Fibroblast of skin of right quadriceps (primary cell): Measurements from ENCODE around the gene KRTAP12-2.
"Not testable (repeated sequence)": the region's sequence is repeated elsewhere in the genome, so short reads cannot be mapped to it uniquely, and the experiment has no call there.

Experiments used
- DNase-seq: peaks from one replicate; pipeline ENCODE4 v3.0.0-alpha.2; 2013

The KRTAP12-2 gene

GRCh38 chr21:44702111-44702972 lies 35.6 kb upstream of the KRTAP12-2 start:
- no peak for DNase-seq

GRCh38 chr21:44701541-44701940 lies 34.8 kb upstream of the KRTAP12-2 start:
- no peak for DNase-seq

GRCh38 chr21:44701023-44701400 lies 34.3 kb upstream of the KRTAP12-2 start:
- DNase-seq: no peak

- DNase-seq: no peak
Measured at GRCh38 chr21:44700101-44701022, 33.6 kb upstream of the KRTAP12-2 start.

- no peak for DNase-seq
Measured at GRCh38 chr21:44699502-44700001, 32.8 kb upstream of the KRTAP12-2 start.

- no peak for DNase-seq
Measured at GRCh38 chr21:44697811-44698734, 31.3 kb upstream of the KRTAP12-2 start.

GRCh38 chr21:44697172-44697810 lies 30.6 kb upstream of the KRTAP12-2 start, which contains the start of gene KRTAP10-12:
TSS of gene KRTAP10-12 (plus strand) at chr21:44697172. CDS start at chr21:44697202, 30 bp downstream.
- DNase-seq: not testable (repeated sequence)

GRCh38 chr21:44696572-44696971 lies 29.8 kb upstream of the KRTAP12-2 start:
- no peak for DNase-seq

- no peak for DNase-seq
Measured at GRCh38 chr21:44695641-44696040, 28.9 kb upstream of the KRTAP12-2 start.

GRCh38 chr21:44695184-44695583 lies 28.5 kb upstream of the KRTAP12-2 start:
- DNase-seq: no peak

- no peak for DNase-seq
Measured at GRCh38 chr21:44694776-44695175, 28.0 kb upstream of the KRTAP12-2 start.

GRCh38 chr21:44692798-44693512 lies 26.2 kb upstream of the KRTAP12-2 start:
- no peak for DNase-seq

- no peak for DNase-seq
Measured at GRCh38 chr21:44691686-44692085, 25.0 kb upstream of the KRTAP12-2 start.

GRCh38 chr21:44689740-44690139 lies 23.0 kb upstream of the KRTAP12-2 start:
- DNase-seq: not testable (repeated sequence)

GRCh38 chr21:44687671-44688070 lies 20.9 kb upstream of the KRTAP12-2 start:
- DNase-seq: no peak

GRCh38 chr21:44686843-44687561 lies 20.3 kb upstream of the KRTAP12-2 start:
- DNase-seq: no peak

- DNase-seq: no peak
Measured at GRCh38 chr21:44686000-44686781, 19.5 kb upstream of the KRTAP12-2 start.

- not testable (repeated sequence) for DNase-seq
Measured at GRCh38 chr21:44685050-44685449, 18.3 kb upstream of the KRTAP12-2 start.

GRCh38 chr21:44684483-44684882 lies 17.8 kb upstream of the KRTAP12-2 start:
- no peak for DNase-seq
